ENCODE results near the gene USP24.
A peak's percentile ranks its signal among the peaks of the same experiment; 100 is the strongest.
"Not testable (repeated sequence)": the region's sequence is repeated elsewhere in the genome, so short reads cannot be mapped to it uniquely, and the experiment has no call there.

Gene USP24

GRCh38 chr1:55225228-55225627, 10.1 kb upstream of the USP24 start:
- DNase-seq, result no peak

DNA sequence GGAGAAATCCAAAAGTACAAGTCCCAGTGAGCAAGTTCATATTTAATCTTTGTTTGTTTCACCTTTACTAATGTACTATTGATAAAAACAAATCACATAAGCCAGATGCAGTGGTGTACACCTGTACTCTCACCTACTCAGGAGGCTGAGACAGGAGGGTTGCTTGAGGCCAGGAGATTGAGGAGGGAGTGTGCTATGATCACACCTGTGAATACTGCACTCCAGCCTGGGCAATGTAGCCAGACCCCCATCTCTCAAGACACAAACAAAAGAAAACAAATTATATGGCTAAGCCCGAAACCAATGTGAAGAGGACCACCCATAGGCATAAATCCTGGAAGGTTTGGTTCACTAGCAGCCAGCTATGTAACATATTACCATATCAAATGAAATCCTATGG, 9.6 kb upstream of the USP24 start:
- DNase-seq, result no peak

GRCh38 chr1:55222152-55222551, 7.0 kb upstream of the USP24 start:
- DNase-seq, result no peak

GRCh38 chr1:55217226-55217986, 2.2 kb upstream of the USP24 start:
- DNase-seq, result no peak

- DNase-seq, result no peak
These were observed 932 bp upstream of the USP24 start for GRCh38 chr1:55216096-55216495.

DNA sequence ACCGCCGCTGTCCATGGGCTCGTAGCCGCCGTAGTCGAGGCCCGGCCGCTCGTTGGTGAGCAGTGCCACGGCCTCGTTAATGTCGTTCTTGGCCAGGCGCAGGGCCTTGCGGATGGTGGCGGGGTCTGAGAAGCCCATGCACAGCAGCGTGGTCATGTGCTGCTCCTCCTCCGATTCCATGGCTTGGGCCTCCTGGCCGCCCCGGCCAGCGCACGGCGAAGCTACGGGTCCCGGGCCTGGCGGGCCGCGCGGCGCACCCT, 300 bp downstream of the USP24 start:
- peak; percentile 44 for DNase-seq

GRCh38 chr1:55214212-55214933, 791 bp downstream of the USP24 start:
- DNase-seq, result peak; percentile 63

DNA sequence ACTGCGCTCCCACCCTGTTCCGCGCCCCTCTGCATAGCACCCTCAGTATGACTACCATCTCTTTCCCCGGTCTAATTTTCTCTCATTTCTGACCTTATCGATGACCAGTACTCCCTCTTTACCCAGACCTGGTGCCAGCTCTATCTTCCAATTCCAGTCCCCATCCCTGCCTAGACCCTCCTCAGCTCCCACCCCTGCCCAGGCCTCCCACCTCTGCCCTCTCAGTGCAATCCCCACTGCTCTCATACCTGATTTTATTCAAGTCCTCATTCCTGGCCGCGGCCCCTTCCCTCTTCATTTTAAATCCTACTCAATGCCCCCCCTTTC, 1.3 kb downstream of the USP24 start:
- DNase-seq, result peak; percentile 47

GRCh38 chr1:55213151-55213884, 1.8 kb downstream of the USP24 start:
- DNase-seq, result no peak

DNA sequence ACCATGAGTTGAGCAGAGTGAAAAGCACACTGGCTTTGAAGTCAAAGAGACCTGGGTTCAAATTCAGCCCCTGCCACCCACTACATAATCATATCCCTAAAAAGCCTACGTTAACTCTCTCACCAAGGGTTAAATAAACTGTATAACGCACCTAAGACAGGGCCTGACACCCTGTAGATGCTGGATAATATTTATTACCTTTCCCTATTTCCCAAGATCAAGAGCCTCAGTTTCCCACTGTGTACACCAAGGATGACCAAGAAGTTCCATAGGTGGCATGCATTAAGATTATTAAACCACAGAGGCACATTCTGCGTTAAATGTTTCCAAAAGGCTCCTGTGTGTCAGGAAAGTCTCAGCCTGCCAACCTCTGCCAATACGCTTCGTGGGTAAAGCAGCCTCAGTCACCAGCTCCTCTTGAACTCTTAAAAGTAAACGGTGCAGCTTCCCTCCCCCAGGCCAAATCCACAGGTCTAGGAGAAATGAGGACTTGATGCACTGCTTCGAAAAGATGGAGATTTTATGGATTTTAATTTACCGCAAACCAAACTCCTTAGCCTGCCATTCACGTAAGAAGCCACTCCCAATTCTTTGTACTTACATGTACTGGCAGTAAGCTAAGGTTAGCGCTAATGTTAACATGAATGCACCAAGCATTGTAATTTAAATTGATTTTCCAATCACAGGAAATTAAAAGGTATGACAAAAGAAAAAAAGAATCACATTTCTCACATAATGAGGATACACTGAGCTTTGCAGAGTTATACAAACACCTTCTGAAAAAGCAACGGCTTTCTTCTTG, 2.6 kb downstream of the USP24 start:
- no peak for DNase-seq

DNA sequence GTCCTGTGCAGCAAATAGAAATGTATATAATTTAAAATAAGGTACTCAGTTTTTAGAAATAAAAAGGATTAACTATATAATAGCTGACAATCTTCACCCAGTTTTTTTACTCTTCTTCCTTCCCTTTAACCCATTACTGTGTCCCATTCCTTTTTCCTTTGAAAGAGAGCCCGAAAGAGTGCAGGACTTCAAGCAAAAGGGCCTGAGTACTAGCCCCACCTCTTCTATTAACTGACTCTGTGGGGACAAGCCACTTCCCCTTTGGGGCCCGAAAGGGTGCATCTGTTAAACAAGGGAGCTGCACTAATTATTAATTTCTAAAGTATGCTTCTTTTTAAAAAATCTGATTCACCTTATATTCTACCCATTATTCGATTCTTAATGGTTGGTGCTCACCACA, 3.3 kb downstream of the USP24 start:
- no peak for DNase-seq

- DNase-seq, result no peak
These were observed 4.0 kb downstream of the USP24 start for GRCh38 chr1:55210990-55211801.

DNA sequence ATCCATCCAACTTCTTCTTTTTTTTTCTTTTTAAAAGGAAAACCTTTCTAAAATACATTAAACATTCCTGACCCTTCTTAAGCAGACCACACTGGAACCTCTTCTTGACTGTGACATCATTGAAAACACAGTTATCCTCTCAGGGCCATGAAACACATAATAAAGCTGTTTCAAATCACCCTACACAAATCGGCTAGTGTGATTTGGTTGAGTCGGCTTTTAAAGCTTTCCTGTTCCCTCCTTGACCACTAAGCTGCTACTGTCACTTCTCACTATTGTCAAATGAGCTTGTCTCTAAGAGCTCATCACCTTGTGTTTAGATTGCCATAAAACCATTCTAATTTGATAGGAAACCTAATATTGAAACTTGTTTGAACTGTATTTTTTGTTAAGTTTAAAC, 5.9 kb downstream of the USP24 start:
- DNase-seq, result no peak

- DNase-seq, result no peak
These were observed 9.0 kb downstream of the USP24 start for GRCh38 chr1:55206210-55206609.

DNA sequence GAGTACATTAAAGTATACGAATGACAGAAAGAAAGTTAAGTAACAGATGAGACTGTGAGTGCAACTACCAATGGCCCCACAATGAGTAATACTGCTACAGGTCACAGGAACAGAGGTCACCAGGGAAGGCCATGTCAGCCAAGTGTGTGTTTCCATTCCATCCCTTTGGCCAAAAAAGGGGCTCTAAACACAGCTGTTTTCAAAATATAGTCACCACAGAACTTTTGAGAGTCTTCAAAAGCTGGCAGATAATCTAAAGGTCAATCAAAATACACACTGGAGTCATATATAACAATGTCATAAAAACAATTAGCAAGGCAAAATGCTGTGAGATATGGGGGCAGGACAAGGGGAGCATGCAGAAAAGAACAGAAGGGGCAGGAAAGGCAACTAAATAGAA, 10.2 kb downstream of the USP24 start:
- no peak for DNase-seq

- DNase-seq, result no peak
These were observed 12.1 kb downstream of the USP24 start for GRCh38 chr1:55203064-55203463.

- DNase-seq, result no peak
These were observed 14.5 kb downstream of the USP24 start for GRCh38 chr1:55200667-55201066.

GRCh38 chr1:55199735-55200134, 15.4 kb downstream of the USP24 start:
- not testable (repeated sequence) for DNase-seq

DNA sequence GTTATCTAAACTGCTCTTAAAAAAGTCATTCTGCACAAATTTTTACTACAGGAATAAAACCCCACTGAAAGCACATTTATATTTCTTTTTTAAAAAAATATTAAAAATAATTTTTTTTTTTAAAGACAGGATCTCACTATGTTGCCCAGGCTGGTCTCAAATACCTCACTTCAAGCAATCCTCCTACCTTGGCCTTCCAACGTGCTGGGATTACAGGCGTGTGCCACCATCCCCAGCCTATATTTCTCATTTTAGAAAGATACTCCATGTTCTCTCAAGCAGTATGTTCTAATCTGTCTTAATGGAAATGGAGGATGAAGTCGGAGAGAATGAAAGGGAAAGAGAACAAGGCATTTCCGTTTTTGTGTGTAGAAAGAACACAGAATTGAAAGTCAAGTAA, 17.1 kb downstream of the USP24 start:
- DNase-seq, result no peak

GRCh38 chr1:55197099-55197498, 18.1 kb downstream of the USP24 start:
- DNase-seq, result no peak

DNA sequence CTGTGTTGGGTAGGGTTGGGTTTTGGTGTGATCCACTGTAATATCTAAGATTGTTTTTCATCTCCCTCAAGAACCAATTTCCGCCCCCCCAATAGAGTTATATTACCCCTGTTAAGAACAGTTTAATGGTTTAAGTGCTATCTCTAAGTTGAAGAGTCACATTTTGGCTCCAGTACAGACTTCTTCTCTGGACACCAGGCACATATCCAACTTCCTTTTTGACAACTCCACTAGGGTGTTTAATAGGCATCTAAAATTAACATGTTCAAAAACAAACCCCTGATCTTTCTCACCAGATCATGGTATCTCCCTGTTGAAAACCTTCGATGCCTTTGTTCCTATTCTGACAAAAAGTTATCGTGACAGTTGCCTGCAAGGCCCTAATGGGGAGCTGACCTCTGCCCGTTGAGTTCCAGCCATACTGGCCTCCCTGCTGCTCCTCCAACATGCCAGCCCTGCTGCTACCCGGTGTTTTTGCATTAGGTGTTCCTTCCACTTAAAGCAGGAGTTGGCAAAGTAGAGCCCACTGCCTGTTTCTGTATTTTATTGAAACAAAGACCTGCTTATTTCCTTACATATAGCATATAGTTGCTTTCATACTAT, 18.6 kb downstream of the USP24 start:
- DNase-seq, result no peak
